LNCaP clone FGC (cell line): Measurements from ENCODE around the gene POU5F1.
A peak's percentile ranks its signal among the peaks of the same experiment; 100 is the strongest.

Source experiments
- DNase-seq: peaks from one replicate; pipeline ENCODE4 v3.0.0-alpha.2; 2011; ENCODE audit warnings: low read depth
- H3K4me3 ChIP-seq: 2 replicates; pipeline ENCODE4 v1.5.1; 2011; ENCODE audit warnings: mild to moderate bottlenecking, low read depth, low read length, control low read depth
- TF ChIP-seq, protein P1 (sequence below): IDR thresholded peaks from 2 replicates; pipeline ENCODE4 v1.5.1; 2012; ENCODE audit warnings: mild to moderate bottlenecking; ENCODE audit not compliant: control insufficient read depth, insufficient read depth; ENCODE audit errors: extremely low read depth

Gene POU5F1

DNA sequence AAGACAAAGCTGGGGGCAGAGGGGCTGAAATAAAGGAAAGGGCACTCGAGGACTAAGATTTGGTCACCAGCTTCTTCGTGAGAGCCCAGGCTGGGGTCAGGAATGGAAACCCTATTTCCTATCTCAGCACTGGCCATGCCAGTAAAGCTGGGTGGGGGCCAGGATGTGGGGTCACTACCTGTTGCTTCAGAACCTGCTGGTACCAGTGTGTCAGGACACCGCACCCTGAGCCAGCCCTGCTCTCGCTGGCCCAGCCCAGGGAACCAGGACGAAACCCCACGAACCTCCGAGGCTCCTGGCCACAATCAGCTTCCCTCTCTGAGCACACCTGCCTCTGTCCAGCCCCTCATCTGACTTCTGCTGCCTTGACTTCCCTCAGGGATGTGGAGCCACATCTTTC lies 52.3 kb downstream of the POU5F1 start:
- TF ChIP-seq, protein P1, sequence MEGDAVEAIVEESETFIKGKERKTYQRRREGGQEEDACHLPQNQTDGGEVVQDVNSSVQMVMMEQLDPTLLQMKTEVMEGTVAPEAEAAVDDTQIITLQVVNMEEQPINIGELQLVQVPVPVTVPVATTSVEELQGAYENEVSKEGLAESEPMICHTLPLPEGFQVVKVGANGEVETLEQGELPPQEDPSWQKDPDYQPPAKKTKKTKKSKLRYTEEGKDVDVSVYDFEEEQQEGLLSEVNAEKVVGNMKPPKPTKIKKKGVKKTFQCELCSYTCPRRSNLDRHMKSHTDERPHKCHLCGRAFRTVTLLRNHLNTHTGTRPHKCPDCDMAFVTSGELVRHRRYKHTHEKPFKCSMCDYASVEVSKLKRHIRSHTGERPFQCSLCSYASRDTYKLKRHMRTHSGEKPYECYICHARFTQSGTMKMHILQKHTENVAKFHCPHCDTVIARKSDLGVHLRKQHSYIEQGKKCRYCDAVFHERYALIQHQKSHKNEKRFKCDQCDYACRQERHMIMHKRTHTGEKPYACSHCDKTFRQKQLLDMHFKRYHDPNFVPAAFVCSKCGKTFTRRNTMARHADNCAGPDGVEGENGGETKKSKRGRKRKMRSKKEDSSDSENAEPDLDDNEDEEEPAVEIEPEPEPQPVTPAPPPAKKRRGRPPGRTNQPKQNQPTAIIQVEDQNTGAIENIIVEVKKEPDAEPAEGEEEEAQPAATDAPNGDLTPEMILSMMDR, result no peak
- DNase-seq, result no peak
- H3K4me3 ChIP-seq, result no peak overlapping the region

DNA sequence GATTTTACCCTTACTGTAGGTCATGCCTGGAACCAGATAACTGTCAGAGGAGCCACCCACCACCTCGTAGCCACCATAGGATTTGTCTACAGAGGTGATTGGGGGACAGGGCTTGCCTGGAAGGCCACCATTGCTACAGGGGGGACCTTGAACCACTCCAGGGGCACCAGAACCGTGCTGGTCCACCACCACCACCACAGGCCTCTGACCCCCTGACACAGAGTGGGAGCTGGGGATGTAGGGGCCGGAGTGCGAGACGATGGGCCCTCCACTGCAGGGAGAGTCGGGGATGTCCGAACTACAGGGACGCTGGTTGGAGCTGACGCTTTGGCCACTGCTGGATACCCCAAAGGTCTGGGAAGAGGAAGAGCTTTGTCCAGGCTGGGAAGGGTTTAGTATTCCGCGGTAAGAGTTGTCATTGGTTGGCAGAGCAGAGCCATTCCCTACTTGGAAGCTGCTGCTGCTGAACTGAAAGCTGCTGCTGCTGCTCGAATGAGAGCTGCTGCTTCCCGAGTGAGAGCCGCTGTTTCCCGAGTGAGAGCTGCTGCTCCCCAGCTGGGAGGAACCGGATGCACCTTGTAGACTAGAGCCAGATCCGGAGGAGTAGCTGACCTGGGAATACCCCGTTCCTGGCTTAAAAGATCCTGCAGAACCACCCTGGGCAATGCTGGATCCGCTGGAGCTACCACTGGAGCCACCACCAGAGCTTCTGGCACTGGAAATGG lies 53.7 kb downstream of the POU5F1 start:
- no peak overlapping the region for H3K4me3 ChIP-seq
- TF ChIP-seq, protein P1, result no peak
- DNase-seq, result no peak

DNA sequence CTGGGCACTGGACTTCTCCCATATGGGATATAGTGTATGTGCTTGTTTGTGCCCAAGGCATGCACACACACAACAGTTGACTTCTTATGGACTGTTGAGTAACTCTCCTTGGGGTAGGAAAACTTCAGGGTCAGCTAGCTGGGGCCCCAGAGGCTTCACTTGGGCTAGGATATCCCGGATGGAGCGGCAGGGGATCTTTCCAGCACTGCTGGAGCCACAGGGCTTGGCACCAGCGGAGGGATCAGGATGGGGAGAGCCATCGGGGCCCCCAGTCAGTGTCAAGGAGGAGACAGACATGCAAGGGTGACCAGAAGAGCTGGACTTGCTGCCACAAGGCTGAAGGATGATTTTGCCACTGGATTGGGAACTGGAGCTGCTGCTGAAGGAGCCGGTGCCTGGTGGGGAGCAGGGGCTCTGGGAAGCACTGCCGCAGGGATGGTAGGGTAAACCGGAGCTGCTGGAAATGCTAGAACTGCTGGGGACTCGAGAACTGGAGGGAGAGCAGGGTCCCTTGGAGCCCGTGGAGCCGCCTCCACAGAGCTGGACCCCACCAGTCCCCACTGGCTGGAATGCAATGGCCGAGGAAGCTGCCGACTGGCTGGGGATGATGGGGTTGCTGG lies 54.4 kb downstream of the POU5F1 start:
- H3K4me3 ChIP-seq, result no peak overlapping the region
- DNase-seq, result no peak
- TF ChIP-seq, protein P1, result no peak

DNA sequence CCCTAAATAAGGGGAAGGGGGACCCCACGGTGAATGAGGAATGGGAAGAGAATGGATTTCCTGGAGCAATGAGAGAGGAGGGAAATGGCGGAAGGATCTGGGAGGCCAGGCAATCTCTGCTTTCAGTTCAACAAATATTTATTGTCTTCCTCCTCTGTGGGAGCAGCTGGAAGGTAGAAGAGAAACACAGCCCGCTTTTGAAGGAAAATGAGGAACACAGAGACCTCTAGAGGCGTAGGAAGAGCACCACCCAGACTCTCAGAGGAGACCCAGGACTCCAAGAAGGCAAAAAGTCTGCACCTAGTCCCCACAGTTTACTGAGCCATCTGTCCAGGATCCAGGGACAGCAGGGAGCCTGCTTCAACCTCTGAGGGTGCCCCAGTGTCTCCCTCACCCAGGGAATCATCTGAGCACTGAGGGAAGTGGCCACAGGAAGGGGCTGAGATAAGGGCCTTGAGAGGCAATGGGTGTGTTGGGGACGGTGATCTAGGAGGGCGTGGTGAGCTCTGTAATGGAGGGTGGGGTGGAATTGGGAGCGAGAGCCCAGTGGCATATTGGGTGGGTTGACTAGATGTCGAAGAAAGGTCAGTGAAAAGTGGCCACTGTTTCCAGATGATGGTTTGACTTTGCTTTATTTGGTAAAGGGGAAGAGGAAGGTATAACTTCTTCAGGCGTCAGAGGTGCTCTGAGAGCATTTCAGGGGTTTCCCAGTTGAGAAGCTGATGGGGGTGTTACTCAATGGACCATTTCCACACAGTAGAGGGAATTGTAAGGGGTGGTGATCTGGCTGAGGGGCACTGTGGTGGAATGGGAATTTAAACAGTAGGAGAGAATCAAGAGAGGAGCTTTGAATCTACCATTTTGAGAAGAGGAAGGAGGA lies 55.3 kb downstream of the POU5F1 start:
- TF ChIP-seq, protein P1, result peak; percentile 30
- no peak for DNase-seq
- H3K4me3 ChIP-seq, result no peak overlapping the region

DNA sequence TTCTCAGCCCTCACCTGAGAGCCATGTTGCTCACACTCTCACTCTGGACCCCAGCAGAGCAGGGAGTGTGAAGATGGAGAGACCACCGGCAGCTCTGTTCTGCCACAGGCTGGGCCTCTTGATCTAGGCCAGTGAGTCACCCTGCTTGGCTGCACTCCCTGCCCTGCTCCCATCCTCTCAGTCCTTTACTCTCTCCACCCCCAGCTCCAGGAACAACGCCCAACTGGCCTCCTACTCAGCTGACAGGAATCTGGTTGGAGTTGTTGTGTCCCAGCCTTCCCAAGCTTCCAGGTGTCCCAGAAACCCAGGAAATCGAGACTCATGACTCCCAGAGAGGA lies 56.0 kb downstream of the POU5F1 start, which contains the start of gene PSORS1C1:
PSORS1C1 (plus strand) TSS at position 260 of the 338 bp plus-strand sequence. CDS start 14,833 bp downstream, outside the sequence.
- no peak for DNase-seq
- no peak within 1 kb of the TSS for H3K4me3 ChIP-seq
- TF ChIP-seq, protein P1, result no peak
